Inferior parietal cortex (tissue), 1 donor: ENCODE results near the gene PLCE1.

Experiments
- DNase-seq: peaks from one replicate; pipeline ENCODE4 v3.0.0-alpha.2; 2016; ENCODE audit errors: extremely low spot score

The PLCE1 gene

GRCh38 chr10:93994438-93994801 is 689 bp downstream of the PLCE1 start:
- no peak for DNase-seq

GRCh38 chr10:93995182-93995581 is 1.5 kb downstream of the PLCE1 start:
- no peak for DNase-seq

- DNase-seq = no peak
These were observed 2.0 kb downstream of the PLCE1 start for GRCh38 chr10:93995598-93996271.

- DNase-seq = no peak
These were observed 2.8 kb downstream of the PLCE1 start for GRCh38 chr10:93996551-93996950.

- no peak for DNase-seq
These were observed 3.8 kb downstream of the PLCE1 start for GRCh38 chr10:93997546-93997945.

GRCh38 chr10:93999401-93999851 is 5.7 kb downstream of the PLCE1 start:
- no peak for DNase-seq

GRCh38 chr10:94000638-94001415 is 7.1 kb downstream of the PLCE1 start:
- no peak for DNase-seq

- DNase-seq = no peak
These were observed 7.7 kb downstream of the PLCE1 start for GRCh38 chr10:94001416-94001810.

GRCh38 chr10:94002156-94002555 is 8.4 kb downstream of the PLCE1 start:
- DNase-seq = no peak

GRCh38 chr10:94003488-94003887 is 9.8 kb downstream of the PLCE1 start:
- DNase-seq = no peak

- DNase-seq = no peak
These were observed 11.3 kb downstream of the PLCE1 start for GRCh38 chr10:94005050-94005449.

- no peak for DNase-seq
These were observed 13.1 kb downstream of the PLCE1 start for GRCh38 chr10:94006591-94007550.

GRCh38 chr10:94008526-94008925 is 14.8 kb downstream of the PLCE1 start:
- no peak for DNase-seq

GRCh38 chr10:94010116-94010515 is 16.4 kb downstream of the PLCE1 start:
- DNase-seq = no peak

- no peak for DNase-seq
These were observed 17.2 kb downstream of the PLCE1 start for GRCh38 chr10:94010886-94011285.

- no peak for DNase-seq
These were observed 17.6 kb downstream of the PLCE1 start for GRCh38 chr10:94011296-94011695.

GRCh38 chr10:94012834-94013233 is 19.1 kb downstream of the PLCE1 start:
- no peak for DNase-seq

- no peak for DNase-seq
These were observed 19.6 kb downstream of the PLCE1 start for GRCh38 chr10:94013331-94013760.

GRCh38 chr10:94014304-94014703 is 20.6 kb downstream of the PLCE1 start:
- no peak for DNase-seq

- DNase-seq = peak; percentile 9
These were observed 23.3 kb downstream of the PLCE1 start for GRCh38 chr10:94016727-94017714.

- DNase-seq = no peak
These were observed 24.4 kb downstream of the PLCE1 start for GRCh38 chr10:94018107-94018506.
